Measurements from ENCODE around the gene GRK1.

GRK1 gene

GRCh38 chr13:113665597-113666328, 1.3 kb upstream of the GRK1 start:
- H3K9me3 ChIP-seq (ENCODE audit: control insufficient read depth, low read length), result peaks cover 3% of the 10 kb centered on the region
- H3K4me3 ChIP-seq (ENCODE audit: insufficient read depth, low read depth, low read length, poor library complexity, severe bottlenecking), result no peak overlapping the region
- no peak overlapping the region for H3K27ac ChIP-seq (ENCODE audit: insufficient read depth, low read length, poor library complexity, severe bottlenecking)
- no peaks in the 10 kb centered on the region for H3K27me3 ChIP-seq (replicated peaks; ENCODE audit: control insufficient read depth, insufficient read depth, low read length, poor library complexity, severe bottlenecking)
- no peaks in the 10 kb centered on the region for H3K4me1 ChIP-seq (ENCODE audit: control insufficient read depth, insufficient read depth, low read length, poor library complexity, severe bottlenecking)
- no peak for DNase-seq
- no peaks in the 10 kb centered on the region for H3K36me3 ChIP-seq (ENCODE audit: control insufficient read depth, insufficient read depth, low read length)

DNA sequence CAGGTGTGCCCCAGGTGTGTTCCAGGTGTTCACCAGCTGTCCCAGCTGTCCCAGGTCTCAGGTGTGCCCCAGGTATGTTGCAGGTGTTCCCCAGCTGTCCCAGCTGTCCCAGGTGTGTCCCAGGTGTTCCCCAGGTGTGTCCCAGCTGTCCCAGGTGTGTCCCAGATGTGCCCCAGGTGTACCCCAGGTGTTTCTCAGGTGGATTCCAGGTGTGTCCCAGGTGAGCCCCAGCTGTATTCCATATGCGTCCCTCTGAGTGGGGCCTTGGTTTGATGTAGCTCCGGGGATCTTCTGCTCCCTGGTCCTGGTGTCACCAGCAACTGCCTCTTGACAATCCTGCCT, 719 bp upstream of the GRK1 start:
- Histone ChIP-seq H3K36me3 (ENCODE audit: control insufficient read depth, insufficient read depth, low read length) (no peaks in the 10 kb centered on the region), H3K4me3 (ENCODE audit: insufficient read depth, low read depth, low read length, poor library complexity, severe bottlenecking) (no peak overlapping the region), H3K4me1 (ENCODE audit: control insufficient read depth, insufficient read depth, low read length, poor library complexity, severe bottlenecking) (no peaks in the 10 kb centered on the region), H3K9me3 (ENCODE audit: control insufficient read depth, low read length) (no peaks in the 10 kb centered on the region), H3K27me3 (replicated peaks; ENCODE audit: control insufficient read depth, insufficient read depth, low read length, poor library complexity, severe bottlenecking) (no peaks in the 10 kb centered on the region), H3K27ac (ENCODE audit: insufficient read depth, low read length, poor library complexity, severe bottlenecking) (no peak overlapping the region)
- DNase-seq, result no peak

DNA sequence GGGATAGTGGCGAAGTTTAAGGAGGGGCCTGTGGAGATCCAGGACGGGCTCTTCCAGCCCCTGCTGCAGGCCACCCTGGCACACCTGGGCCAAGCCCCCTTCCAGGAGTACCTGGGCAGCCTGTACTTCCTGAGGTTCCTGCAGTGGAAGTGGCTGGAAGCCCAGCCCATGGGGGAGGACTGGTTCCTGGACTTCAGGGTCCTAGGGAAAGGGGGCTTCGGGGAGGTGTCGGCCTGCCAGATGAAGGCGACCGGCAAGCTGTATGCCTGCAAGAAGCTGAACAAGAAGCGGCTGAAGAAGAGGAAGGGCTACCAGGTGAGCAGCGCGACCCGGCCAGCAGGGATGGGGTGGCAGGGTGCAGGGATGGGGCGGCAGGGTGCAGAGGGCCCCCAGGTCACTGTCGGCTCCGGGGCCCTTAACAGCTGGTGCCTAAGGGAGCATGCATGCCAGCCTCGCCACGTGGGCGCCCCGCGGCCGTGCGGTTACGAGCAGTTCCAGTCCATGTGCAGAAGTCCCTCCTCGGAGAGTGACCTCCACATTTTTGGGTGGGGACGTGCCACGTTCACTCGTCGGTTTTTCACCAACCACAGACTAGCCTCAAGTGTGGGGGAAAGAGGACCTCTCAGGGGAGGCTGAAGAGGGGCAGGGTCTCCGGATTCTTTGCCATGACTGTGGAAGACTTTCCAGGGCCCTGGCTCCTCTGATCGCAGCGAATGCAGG, 912 bp downstream of the GRK1 start:
- Histone ChIP-seq H3K4me1 (ENCODE audit: control insufficient read depth, insufficient read depth, low read length, poor library complexity, severe bottlenecking) (no peaks in the 10 kb centered on the region), H3K36me3 (ENCODE audit: control insufficient read depth, insufficient read depth, low read length) (no peaks in the 10 kb centered on the region), H3K4me3 (ENCODE audit: insufficient read depth, low read depth, low read length, poor library complexity, severe bottlenecking) (no peak overlapping the region), H3K27me3 (replicated peaks; ENCODE audit: control insufficient read depth, insufficient read depth, low read length, poor library complexity, severe bottlenecking) (no peaks in the 10 kb centered on the region), H3K27ac (ENCODE audit: insufficient read depth, low read length, poor library complexity, severe bottlenecking) (no peak overlapping the region), H3K9me3 (ENCODE audit: control insufficient read depth, low read length) (no peaks in the 10 kb centered on the region)
- DNase-seq, result no peak

DNA sequence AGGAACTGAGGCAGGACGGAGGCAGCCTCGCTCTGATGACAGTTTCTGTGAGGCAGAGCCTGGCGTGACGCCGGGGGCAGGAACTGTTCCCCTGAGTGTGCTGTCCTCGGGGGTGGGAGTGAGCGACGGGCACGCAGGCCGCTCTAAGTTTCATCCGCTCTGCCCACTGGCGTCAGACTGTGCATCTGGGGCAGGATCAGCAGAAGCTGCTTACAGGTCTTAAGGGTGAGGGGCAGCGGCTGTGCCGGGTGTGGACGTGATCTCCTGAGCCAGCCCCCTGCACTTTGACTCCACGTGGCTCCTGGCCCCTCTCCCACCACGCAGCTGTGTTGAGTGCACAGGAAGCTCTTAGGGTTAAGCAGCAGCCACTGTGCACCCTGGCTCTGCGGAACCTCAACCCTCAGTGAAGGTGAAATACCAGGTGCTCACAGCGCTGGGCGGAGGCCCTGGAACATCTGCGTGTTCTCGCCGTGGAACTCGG, 1.5 kb downstream of the GRK1 start:
- Histone ChIP-seq H3K9me3 (ENCODE audit: control insufficient read depth, low read length) (no peaks in the 10 kb centered on the region), H3K4me3 (ENCODE audit: insufficient read depth, low read depth, low read length, poor library complexity, severe bottlenecking) (no peak overlapping the region), H3K4me1 (ENCODE audit: control insufficient read depth, insufficient read depth, low read length, poor library complexity, severe bottlenecking) (no peaks in the 10 kb centered on the region), H3K27me3 (replicated peaks; ENCODE audit: control insufficient read depth, insufficient read depth, low read length, poor library complexity, severe bottlenecking) (no peaks in the 10 kb centered on the region), H3K27ac (ENCODE audit: insufficient read depth, low read length, poor library complexity, severe bottlenecking) (no peak overlapping the region), H3K36me3 (ENCODE audit: control insufficient read depth, insufficient read depth, low read length) (no peaks in the 10 kb centered on the region)
- DNase-seq, result no peak

DNA sequence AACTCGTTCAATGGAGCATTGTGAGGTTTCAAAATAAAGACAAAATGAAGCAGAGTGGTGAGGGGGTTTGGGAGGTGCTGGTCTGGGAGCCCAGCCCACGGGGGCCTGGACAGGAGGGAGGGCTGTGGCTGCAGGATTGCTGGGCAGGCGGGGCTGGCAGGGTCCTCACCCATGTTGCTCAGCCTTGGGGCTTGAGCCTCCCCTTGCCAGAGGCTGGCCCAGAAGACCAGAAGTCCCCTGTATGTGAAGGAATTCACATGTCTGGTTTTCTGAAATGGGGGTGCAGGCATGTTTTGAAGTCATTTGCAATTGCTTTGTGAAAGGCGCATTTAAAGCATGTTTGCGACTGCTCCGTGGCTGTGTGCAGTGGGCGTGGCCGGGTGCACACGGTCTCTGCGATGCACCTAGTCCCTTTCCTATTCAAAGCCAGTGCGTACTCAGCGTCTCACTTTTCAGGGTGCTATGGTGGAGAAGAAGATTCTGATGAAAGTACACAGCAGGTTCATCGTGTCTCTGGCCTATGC, 2.3 kb downstream of the GRK1 start:
- H3K4me1 ChIP-seq (ENCODE audit: control insufficient read depth, insufficient read depth, low read length, poor library complexity, severe bottlenecking), result no peaks in the 10 kb centered on the region
- no peaks in the 10 kb centered on the region for H3K27me3 ChIP-seq (replicated peaks; ENCODE audit: control insufficient read depth, insufficient read depth, low read length, poor library complexity, severe bottlenecking)
- no peaks in the 10 kb centered on the region for H3K9me3 ChIP-seq (ENCODE audit: control insufficient read depth, low read length)
- H3K36me3 ChIP-seq (ENCODE audit: control insufficient read depth, insufficient read depth, low read length), result no peaks in the 10 kb centered on the region
- no peak for DNase-seq
- H3K4me3 ChIP-seq (ENCODE audit: insufficient read depth, low read depth, low read length, poor library complexity, severe bottlenecking), result no peak overlapping the region
- H3K27ac ChIP-seq (ENCODE audit: insufficient read depth, low read length, poor library complexity, severe bottlenecking), result no peak overlapping the region

DNA sequence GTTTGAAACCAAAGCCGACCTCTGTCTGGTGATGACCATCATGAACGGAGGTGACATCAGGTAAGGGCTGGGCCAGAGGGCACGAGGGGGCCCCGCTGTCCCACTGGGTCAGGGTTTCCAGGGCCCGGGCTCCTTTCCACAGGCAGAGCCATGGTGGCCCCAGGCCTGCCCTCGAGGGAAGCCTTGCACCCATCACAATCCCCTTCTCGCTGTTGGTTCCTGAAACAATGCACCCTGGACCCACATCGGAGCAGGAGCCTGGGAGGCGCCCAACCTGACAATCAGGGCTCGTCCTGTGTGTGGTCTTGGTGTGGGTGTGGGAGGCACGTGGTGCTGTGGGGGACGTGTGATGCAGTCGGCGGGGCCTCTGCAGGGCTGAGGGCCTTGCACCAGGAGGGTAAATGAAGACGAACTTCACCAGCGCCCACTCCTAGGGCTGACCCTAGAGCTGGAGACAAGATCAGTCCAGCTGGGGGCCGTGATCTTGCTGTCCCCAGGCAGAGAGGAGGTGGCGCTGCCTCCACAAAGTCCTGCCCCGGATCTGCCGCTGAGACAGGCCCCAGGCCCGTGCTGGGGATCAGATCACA, 2.8 kb downstream of the GRK1 start:
- H3K4me3 ChIP-seq (ENCODE audit: insufficient read depth, low read depth, low read length, poor library complexity, severe bottlenecking), result no peak overlapping the region
- H3K36me3 ChIP-seq (ENCODE audit: control insufficient read depth, insufficient read depth, low read length), result no peaks in the 10 kb centered on the region
- no peaks in the 10 kb centered on the region for H3K9me3 ChIP-seq (ENCODE audit: control insufficient read depth, low read length)
- no peaks in the 10 kb centered on the region for H3K27me3 ChIP-seq (replicated peaks; ENCODE audit: control insufficient read depth, insufficient read depth, low read length, poor library complexity, severe bottlenecking)
- no peak overlapping the region for H3K27ac ChIP-seq (ENCODE audit: insufficient read depth, low read length, poor library complexity, severe bottlenecking)
- no peaks in the 10 kb centered on the region for H3K4me1 ChIP-seq (ENCODE audit: control insufficient read depth, insufficient read depth, low read length, poor library complexity, severe bottlenecking)
- DNase-seq, result no peak

DNA sequence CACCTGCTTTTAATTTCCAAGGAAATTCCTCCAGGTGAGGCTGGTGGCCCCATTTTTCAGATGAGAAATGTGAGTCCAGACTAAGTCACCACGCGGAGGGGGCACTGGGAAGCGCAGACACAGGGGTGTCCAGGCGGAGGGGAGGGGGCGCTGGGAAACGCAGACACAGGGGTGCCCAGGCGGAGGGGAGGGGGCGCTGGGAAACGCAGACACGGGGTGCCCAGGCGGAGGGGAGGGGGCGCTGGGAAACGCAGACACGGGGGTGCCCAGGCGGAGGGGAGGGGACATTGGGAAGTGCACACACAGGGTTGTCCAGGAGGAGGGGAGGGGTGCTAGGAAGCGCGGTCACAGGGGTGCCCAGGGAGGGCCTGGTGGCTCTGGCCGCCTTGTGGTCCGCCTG, 3.5 kb downstream of the GRK1 start:
- no peak for DNase-seq

DNA sequence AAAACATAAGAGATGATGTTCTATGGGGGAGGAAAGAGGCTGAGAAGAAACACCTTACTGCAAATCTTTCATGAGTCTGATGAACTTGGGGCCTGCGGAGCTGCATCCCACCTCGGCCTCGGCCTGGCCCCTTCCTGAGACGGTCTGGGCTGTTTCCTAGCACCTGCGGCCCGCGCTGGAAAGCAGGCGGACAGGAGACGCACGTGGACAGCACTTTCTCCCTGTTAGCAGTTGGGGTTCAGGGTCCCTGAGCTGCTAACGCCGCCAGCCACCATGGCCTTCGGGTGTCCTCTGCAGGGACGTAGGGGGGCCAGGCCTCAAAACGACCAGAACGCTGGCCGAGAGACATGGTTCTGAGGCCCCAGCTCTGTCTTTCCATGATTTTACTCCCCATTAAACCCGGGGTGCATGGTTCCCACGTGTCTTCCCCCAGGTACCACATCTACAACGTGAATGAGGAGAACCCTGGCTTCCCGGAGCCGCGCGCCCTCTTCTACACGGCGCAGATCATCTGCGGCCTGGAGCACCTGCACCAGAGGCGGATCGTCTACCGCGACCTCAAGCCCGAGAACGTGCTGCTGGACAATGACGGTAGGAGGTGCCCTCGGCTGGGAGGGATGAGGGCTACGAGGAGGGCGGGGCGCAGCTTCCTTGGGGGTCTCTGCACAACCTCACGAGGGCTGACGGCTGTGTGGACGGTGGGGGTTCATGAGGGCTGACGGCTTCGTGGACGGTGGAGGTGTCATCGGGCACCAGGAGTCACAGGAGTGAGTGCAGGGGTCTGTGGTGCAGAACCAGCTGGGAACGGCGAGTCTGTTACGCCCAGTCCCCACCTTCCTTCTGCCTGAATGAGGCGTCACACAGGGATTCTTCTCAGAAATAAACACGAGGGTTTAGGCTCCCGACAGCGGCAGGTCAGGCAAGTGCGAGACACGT, 4.3 kb downstream of the GRK1 start:
- Histone ChIP-seq H3K36me3 (ENCODE audit: control insufficient read depth, insufficient read depth, low read length) (no peaks in the 10 kb centered on the region), H3K4me3 (ENCODE audit: insufficient read depth, low read depth, low read length, poor library complexity, severe bottlenecking) (no peak overlapping the region), H3K27me3 (replicated peaks; ENCODE audit: control insufficient read depth, insufficient read depth, low read length, poor library complexity, severe bottlenecking) (no peaks in the 10 kb centered on the region), H3K9me3 (ENCODE audit: control insufficient read depth, low read length) (no peaks in the 10 kb centered on the region), H3K4me1 (ENCODE audit: control insufficient read depth, insufficient read depth, low read length, poor library complexity, severe bottlenecking) (no peaks in the 10 kb centered on the region), H3K27ac (ENCODE audit: insufficient read depth, low read length, poor library complexity, severe bottlenecking) (no peak overlapping the region)
- no peak for DNase-seq

More for the DNA sequence above, 3.5 kb downstream of the GRK1 start:
- H3K4me3 ChIP-seq (ENCODE audit: insufficient read depth, low read depth, low read length, poor library complexity, severe bottlenecking), result no peak overlapping the region
- no peaks in the 10 kb centered on the region for H3K36me3 ChIP-seq (ENCODE audit: control insufficient read depth, insufficient read depth, low read length)
- no peak overlapping the region for H3K27ac ChIP-seq (ENCODE audit: insufficient read depth, low read length, poor library complexity, severe bottlenecking)
- H3K4me1 ChIP-seq (ENCODE audit: control insufficient read depth, insufficient read depth, low read length, poor library complexity, severe bottlenecking), result no peaks in the 10 kb centered on the region
- no peaks in the 10 kb centered on the region for H3K9me3 ChIP-seq (ENCODE audit: control insufficient read depth, low read length)
- H3K27me3 ChIP-seq (replicated peaks; ENCODE audit: control insufficient read depth, insufficient read depth, low read length, poor library complexity, severe bottlenecking), result no peaks in the 10 kb centered on the region

DNA sequence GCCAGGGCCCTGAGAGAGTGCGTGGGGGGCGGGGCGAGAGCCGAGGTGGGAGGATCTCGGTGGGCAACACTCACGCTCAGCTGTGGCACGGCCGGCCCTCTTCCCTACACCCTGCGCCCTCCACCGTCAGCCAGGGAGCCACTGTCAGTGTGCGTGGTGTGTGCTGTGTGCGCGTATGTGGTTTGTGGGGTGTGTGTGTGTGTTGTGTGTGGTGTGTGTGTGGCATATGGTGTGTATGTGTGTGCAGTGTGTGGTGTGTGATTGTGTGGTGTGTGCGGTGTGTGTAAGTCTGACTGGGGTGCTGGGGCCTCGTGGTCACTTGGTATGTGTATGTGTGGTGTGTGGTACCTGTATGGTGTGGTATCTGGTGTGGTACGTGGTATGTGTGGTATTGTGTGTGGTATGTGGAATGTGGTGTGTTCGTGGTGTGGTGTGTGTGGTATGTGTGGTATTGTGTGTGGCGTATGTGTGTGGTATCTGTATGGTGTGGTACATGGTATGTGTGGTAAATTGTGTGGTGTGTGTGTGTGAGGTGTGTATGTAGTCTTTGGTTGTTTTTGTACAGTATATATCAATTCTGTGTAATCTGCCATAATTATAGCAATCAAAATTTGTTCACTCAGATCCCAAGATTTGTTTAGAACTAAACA, 5.1 kb downstream of the GRK1 start:
- H3K27ac ChIP-seq (ENCODE audit: insufficient read depth, low read length, poor library complexity, severe bottlenecking), result no peak overlapping the region
- no peaks in the 10 kb centered on the region for H3K9me3 ChIP-seq (ENCODE audit: control insufficient read depth, low read length)
- H3K4me3 ChIP-seq (ENCODE audit: insufficient read depth, low read depth, low read length, poor library complexity, severe bottlenecking), result no peak overlapping the region
- H3K4me1 ChIP-seq (ENCODE audit: control insufficient read depth, insufficient read depth, low read length, poor library complexity, severe bottlenecking), result no peaks in the 10 kb centered on the region
- no peak for DNase-seq
- H3K27me3 ChIP-seq (replicated peaks; ENCODE audit: control insufficient read depth, insufficient read depth, low read length, poor library complexity, severe bottlenecking), result no peaks in the 10 kb centered on the region
- no peaks in the 10 kb centered on the region for H3K36me3 ChIP-seq (ENCODE audit: control insufficient read depth, insufficient read depth, low read length)

All from effector memory CD4-positive, alpha-beta T cell (primary cell).